Stimulated activated CD4-positive, alpha-beta T cell treated with anti-CD3 and anti-CD28 coated beads, Interleukin-4, amount 100 ng/mL, for 24 hours (primary cell): ENCODE measurements around the gene OPHN1.
"Not testable (repeated sequence)": the region's sequence is repeated elsewhere in the genome, so short reads cannot be mapped to it uniquely, and the experiment has no call there.

Source experiments
- DNase-seq: peaks from one replicate; pipeline ENCODE4 v3.0.0-alpha.2; 2020

OPHN1 gene

DNA sequence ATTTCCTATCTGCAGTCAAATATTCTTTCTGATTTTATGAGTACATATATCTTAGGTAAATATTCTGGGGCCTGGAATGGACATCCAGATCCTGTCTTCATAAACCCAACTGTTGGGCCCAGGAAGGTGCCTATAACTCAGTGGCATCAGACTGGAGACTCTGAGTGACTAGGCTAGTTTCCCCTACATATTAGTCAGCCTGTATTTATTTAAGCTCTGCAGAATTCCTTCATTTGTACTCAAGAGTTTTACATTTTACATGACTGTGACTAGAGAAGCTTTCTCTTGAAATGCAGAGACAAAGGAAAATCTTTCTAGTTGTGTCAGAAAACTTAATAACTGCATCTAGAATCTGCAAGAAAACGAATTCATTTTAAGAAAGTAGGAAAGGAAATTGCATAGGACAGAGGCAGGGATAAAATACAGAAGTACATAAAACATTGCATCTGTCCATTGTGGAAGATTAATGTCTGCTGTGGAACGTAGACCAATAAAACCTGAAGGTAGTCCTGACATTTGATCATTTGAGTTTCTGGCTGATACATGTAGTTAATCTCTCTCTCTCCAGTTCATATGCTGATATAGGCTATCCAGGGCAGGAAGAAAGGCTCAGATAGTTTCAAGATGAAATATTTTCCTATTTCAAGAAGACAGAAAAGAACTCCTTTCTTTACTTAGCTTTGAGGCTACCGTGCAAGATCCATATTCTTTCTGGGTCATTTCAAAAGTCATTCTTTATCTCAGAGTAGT lies 78.2 kb downstream of the OPHN1 start:
- no peak for DNase-seq

DNA sequence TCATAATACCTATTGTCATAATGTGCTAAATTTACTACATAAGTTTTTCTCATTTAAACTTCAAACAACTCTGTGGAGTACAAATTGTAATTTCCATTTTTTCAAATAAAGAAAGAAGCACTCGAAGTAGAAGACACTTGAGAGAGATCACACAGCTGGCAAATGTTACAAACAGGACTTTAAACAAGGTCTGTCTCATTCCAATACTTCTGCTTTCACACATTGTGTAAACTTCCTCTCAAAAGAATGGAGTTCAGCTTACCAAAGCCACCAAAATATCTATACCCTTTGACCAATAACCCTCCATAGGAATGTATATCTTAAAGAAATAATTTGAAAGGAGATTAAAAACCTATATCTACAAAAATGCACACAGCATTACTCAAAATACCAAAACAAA lies 88.3 kb downstream of the OPHN1 start:
- DNase-seq: no peak

DNA sequence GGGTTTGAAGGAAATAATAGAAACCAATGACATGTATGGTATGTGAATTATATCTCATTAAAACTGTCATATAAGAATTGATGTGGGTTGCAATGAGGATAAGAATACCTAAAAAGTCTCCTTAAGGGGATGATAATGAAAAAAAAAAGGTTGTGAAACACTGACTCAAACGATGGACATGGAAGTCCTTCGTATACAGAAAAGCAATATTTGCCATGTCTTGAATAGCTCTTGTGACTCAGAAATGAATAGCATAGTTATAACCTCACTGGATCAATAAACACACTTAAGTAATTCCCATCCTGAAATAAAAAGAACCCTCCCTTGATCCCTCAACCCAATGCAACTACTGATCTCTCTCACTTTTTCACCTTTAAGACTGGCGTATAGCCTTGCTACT lies 89.7 kb downstream of the OPHN1 start:
- DNase-seq: no peak

DNA sequence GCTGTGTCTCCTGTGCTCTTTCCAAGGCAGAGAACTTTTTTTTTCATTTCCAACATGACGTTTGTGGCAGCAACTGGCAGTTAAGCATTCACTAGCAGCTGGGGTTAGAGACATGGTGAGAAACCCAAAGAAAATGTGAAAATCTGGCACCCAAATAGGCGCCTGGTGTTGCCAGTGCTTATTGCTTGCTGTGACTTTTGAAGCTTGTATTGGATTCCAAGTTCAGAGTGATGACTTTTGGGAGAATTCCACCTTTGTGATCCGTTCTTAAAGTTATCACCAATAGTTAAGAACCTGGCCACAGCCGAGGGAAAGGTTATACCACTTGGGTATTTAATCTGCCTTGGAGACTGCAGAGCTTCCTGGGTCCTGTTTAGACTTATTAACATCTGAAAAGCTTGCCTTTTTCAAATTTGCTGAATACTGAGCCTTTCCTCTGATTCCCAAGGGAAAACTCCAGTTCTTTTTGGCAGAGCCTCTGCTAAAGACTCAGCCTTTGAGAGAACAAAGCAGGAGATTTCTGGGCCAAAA lies 101.0 kb downstream of the OPHN1 start:
- no peak for DNase-seq

- not testable (repeated sequence) for DNase-seq
Observed at GRCh38 chrX:68326841-68327240, 106.5 kb downstream of the OPHN1 start.

DNA sequence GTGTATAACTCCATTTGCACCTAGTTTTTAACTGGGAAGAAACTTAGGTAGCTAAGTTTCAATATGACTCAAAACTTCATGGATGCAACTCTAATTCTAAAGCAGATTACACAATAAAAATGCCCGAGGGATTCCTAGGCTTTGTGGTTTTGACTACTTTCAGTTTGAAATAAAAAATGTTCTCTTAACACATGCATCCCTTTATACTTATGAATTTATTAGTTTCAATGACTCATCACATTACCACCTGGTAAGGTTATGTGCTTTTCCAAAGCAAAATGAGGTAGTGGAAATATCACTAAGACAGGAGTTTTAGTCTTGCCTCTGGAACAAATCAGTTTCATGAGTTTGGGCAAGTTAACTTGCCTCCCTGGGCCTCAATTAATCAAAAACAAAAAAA lies 125.5 kb downstream of the OPHN1 start:
- no peak for DNase-seq

DNA sequence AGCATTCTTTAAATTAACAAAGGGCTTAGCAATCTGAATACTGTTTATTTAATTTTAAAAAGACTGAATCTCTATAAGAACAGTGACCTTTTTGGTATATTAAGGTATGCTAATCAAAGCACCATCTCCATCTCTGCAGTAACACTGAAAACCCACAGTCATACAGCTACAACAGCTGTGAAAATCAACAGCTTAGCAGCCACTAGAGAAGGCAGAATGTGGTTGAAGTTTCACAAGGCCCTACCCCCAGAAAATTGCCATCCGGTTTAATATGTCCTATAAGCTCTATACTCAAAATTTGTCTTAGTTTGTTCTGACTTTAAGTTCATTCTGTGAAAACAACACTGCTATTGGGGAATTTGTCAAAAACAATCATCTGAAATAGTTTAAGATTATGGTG lies 128.7 kb downstream of the OPHN1 start:
- no peak for DNase-seq

GRCh38 chrX:68299898-68300297 lies 133.4 kb downstream of the OPHN1 start:
- DNase-seq: no peak

- no peak for DNase-seq
Observed at GRCh38 chrX:68292471-68292870, 140.8 kb downstream of the OPHN1 start.

- no peak for DNase-seq
Observed at GRCh38 chrX:68288127-68288526, 145.2 kb downstream of the OPHN1 start.

GRCh38 chrX:68287419-68287818 lies 145.9 kb downstream of the OPHN1 start:
- DNase-seq: no peak

GRCh38 chrX:68286980-68287379 lies 146.3 kb downstream of the OPHN1 start:
- DNase-seq: no peak

DNA sequence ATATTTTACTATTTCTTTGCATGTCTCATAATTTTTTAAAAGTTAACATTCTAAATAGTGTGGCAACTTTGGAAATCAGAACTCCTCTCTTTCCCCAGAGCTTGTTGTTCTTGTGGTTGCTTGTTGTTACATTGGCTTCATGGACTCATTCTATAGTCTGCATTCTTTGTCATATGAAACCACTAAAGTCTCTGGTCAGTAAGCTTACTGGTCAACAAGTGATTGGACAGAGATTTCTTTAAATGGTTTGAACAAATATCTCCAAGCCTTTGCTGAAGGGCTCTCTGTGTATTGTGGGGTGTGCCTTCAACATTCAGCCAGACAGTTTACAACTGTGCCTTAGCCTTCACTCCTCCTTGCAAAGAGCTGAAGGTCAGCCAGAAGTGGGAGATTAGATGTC lies 147.2 kb downstream of the OPHN1 start:
- DNase-seq: no peak

DNA sequence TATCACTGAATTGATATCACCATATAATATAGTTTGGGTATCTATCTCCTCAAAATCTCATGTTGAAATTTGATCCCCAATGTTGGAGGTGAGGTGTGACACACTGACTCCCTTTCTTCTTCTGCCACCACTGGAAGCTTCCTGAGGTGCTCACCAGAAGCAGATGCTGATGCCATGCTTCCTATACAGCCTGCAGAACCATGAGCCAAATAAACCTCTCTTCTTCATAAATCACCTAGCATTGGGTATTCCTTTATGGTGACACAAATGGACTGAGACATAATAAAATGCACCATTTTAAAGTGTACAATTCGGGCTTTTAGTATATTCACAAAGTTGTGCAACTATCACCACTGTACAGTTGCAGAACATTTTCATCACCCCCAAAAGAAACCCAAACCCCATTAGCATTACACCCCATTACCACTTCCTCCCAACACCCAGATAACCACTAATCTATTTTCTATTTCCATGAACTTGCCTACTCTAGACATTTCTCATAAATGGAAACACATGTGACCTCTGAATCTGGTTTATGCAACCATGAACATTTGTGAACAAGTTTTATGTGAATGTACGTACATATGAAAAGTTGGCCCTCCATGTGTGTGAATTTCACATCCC lies 148.9 kb downstream of the OPHN1 start:
- no peak for DNase-seq

DNA sequence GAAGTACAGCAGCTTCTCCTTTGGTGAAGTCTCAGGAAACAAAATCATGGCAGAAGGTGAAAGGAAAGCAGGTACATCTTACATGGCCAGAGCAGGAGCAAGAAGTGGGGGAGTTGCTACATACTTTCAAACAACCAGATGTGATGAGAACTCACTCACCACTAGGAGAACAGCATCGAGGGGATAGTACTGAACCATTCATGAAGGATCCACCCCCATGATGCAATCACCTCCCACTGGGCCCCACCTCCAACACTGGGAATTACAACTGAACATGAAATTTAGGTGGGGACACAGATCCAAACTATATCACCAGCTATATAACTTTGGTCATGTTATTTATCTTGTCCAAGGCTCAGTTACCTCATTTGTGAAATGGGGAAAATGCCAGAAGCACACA lies 159.4 kb downstream of the OPHN1 start:
- DNase-seq: no peak

DNA sequence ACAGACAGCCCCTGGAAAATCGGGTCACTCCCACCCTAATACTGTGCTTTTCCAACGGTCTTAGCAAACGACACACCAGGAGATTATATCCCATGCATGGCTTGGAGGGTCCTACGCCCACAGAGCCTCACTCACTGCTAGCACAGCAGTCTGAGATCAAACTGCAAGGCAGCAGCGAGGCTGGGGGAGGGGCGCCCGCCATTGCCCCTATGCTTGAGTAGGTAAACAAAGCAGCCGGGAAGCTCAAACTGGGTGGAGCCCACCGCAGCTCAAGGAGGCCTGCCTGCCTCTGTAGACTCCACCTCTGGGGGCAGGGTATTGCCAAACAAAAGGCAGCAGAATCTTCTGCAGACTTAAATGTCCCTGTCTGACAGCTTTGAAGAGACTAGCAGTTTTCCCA lies 168.5 kb downstream of the OPHN1 start:
- DNase-seq: not testable (repeated sequence)

DNA sequence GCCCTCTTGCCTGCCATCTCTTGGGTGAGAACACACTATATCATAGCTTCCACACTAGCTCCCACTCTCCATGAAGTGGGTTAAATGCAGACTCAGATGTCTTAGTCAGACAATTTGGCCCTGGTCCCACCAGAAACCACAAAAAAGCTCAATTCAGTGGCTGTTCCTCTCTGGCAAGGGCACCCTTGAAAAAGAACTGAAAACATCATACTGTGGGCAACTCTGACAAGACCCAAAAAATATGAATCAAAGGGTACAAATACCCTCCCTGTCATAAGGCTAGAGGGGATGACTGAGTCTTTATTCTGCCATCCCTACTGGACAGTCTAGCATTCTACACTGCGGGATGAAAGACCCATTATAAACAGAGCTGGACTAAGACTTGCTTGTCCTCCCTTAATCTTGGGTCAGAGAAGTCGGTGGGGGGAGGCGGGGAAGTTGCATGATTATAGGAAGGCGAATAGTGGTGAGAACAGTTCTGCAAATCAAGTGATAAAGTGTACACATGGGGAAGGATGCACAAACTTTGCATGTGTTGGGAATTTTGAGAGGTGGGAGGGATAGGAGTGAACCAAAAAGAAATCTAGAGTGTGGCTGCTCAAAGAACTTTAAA lies 172.1 kb downstream of the OPHN1 start:
- DNase-seq: no peak

DNA sequence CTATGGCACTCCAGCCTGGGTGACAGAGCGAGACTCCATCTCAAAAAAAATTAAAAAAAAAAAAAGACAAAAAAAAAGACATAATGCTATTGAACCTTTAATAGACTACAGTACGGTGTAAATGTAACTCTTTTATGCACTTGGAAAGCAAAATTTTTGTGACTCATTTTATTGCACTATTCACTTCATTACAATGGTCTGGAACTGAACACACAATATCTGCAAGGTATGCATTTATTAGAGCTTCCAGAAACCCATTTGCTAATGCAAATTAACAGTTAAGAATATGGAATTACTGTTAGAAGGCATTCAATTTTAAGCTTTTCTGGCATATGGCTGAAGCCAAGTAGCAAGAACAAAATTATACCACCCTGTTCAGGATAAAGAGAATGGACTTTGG lies 176.3 kb downstream of the OPHN1 start:
- DNase-seq: no peak

- no peak for DNase-seq
Observed at GRCh38 chrX:68254738-68255645, 178.3 kb downstream of the OPHN1 start.

DNA sequence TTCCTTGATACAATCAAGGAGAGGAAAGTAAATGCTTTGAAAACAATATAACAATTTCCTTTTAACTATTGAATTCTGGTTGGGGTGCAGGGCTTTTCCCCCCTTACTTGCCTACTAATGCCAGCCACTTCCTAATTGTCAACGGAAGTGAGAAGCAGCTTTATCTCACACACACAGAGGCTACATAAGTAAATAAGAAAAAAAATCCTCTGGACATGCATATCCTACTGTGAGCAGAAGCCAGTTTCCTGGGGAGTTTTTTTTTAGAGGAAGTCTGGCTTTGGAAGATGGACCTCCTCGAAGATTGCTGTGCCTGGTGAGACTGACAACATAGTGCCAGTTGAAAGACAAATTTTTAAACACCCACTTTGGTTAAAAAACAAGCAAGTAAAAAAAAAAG lies 180.6 kb downstream of the OPHN1 start:
- DNase-seq: no peak

DNA sequence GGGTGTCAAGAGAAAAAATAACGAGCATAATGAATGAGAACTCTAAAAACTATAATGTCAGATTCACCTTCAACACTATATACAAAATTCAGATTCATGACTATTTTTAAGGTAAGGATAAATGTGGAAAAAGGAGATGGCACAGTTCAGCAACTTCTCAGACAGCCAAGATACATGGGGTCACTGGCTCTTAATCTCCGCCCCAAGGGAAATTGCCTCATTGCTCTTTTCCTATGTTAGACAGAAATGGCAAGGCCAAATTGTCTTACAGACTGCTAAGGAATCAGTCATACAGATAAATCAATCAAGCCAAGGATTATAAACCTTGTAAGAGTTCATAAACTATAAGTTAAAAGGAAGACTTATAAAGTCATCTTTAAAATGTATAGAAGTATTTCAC lies 183.4 kb downstream of the OPHN1 start:
- DNase-seq: no peak

- DNase-seq: no peak
Observed at GRCh38 chrX:68249401-68249831, 183.9 kb downstream of the OPHN1 start.

GRCh38 chrX:68238568-68238967 lies 194.7 kb downstream of the OPHN1 start:
- no peak for DNase-seq
